ENCODE data around the gene DDX55. TPM values are rescaled to one million over a fixed set of nuclear protein-coding genes. Genes with fewer than 3 reads are reported as not detected.

DDX55 gene, protein sequence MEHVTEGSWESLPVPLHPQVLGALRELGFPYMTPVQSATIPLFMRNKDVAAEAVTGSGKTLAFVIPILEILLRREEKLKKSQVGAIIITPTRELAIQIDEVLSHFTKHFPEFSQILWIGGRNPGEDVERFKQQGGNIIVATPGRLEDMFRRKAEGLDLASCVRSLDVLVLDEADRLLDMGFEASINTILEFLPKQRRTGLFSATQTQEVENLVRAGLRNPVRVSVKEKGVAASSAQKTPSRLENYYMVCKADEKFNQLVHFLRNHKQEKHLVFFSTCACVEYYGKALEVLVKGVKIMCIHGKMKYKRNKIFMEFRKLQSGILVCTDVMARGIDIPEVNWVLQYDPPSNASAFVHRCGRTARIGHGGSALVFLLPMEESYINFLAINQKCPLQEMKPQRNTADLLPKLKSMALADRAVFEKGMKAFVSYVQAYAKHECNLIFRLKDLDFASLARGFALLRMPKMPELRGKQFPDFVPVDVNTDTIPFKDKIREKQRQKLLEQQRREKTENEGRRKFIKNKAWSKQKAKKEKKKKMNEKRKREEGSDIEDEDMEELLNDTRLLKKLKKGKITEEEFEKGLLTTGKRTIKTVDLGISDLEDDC
- total RNA-seq (2022; extraction: Qiagen RNA extraction): 31.0 to 34.5 TPM (median 33.3 TPM) in 5 replicates

DNA sequence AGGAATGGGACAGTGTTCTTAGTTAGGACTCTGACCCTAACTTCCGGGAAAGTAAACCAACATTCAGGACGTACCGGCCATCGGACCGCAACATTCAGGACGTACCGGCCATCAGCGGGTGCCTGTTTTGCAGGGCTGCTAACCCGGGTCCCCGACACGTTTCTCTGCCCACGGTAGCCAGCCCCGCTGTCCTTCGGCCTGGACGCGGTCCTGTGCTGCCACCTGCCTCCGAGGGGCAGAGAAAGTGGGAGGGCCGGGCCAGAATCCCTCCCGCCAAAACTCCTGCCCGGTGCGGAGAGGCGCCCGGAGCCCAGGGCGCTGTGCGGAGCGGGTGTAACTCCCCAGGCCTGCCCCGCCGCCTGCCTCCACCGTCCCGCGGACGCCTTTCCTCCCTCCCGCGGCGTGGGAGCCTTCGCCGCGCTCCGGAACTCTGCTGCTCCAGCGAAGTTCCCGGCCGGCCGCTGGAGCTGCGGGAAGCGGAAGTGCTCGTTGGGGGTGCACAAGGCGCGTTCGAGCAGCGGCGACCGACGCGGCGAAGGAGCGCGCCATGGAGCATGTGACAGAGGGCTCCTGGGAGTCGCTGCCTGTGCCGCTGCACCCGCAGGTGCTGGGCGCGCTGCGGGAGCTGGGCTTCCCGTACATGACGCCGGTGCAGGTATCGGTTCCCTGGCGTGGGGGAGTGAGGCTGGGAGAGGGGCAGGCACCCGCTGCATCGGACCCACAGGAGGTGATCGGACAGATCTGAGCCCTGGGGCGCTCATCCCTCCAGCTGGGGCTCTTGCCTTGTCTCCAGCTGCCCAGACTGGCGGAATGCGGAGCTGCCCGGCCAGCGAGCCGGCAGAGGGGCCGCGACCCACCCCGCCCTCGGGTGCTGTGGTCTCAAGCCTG lies at the start of gene DDX55:
Gene DDX55 (plus strand): TSS at position 498 of the 888 bp plus-strand sequence. CDS start 50 bp downstream, at position 548.

GRCh38 chr12:123633379-123634141 lies 31.7 kb downstream of the DDX55 start, which contains the start of the genes EIF2B1 and GTF2H3:
Gene EIF2B1 (minus strand): TSS chr12:123633686. CDS start chr12:123633557, 129 bp downstream.
Gene GTF2H3 (plus strand): TSS chr12:123633829. CDS start chr12:123633860, 31 bp downstream.

Other genes starting within 250 kb of the DDX55 start
- gene SBNO1, start 237.3 kb upstream of the DDX55 start, total RNA-seq (2022; extraction: Qiagen RNA extraction): 19.1 to 25.9 TPM (median 24.5 TPM) in 5 replicates
- gene KMT5A, start 218.0 kb upstream of the DDX55 start, total RNA-seq (2022; extraction: Qiagen RNA extraction): 49.0 to 56.3 TPM (median 52.3 TPM) in 5 replicates
- 1.4 to 2.0 TPM (median 1.8 TPM) in 5 replicates for gene RILPL2, start 165.4 kb upstream of the DDX55 start, total RNA-seq (2022; extraction: Qiagen RNA extraction)
- gene SNRNP35, start 144.0 kb upstream of the DDX55 start, total RNA-seq (2022; extraction: Qiagen RNA extraction): 18.4 to 20.5 TPM (median 19.2 TPM) in 5 replicates
- 8.4 to 14.2 TPM (median 12.8 TPM) in 5 replicates for gene RILPL1, start 68.4 kb upstream of the DDX55 start, total RNA-seq (2022; extraction: Qiagen RNA extraction)
- gene TMED2, start 17.5 kb upstream of the DDX55 start, total RNA-seq (2022; extraction: Qiagen RNA extraction): 170 to 199 TPM (median 185 TPM) in 5 replicates
- gene EIF2B1, start 31.6 kb downstream of the DDX55 start, total RNA-seq (2022; extraction: Qiagen RNA extraction): 31.5 to 40.3 TPM (median 33.8 TPM) in 5 replicates
- 23.5 to 41.3 TPM (median 27.0 TPM) in 5 replicates for gene GTF2H3, start 31.7 kb downstream of the DDX55 start, total RNA-seq (2022; extraction: Qiagen RNA extraction)
- 11.3 to 13.8 TPM (median 13.6 TPM) in 5 replicates for gene TCTN2, start 69.0 kb downstream of the DDX55 start, total RNA-seq (2022; extraction: Qiagen RNA extraction)
- 15.8 to 25.1 TPM (median 22.0 TPM) in 5 replicates for gene ATP6V0A2, start 110.3 kb downstream of the DDX55 start, total RNA-seq (2022; extraction: Qiagen RNA extraction)
- 0.14 to 0.26 TPM (median 0.17 TPM) in 5 replicates for gene DNAH10, start 160.2 kb downstream of the DDX55 start, total RNA-seq (2022; extraction: Qiagen RNA extraction)

All from A549 treated with CORT108297 at 1 μM for 4 hours (cell line).